ENCODE measurements around the gene LCN2.
A peak's percentile ranks its signal among the peaks of the same experiment; 100 is the strongest.
"Not testable (repeated sequence)": the region's sequence is repeated elsewhere in the genome, so short reads cannot be mapped to it uniquely, and the experiment has no call there.

Gene LCN2

GRCh38 chr9:128128836-128129590 lies 20.2 kb upstream of the LCN2 start:
- no peak for DNase-seq

GRCh38 chr9:128129976-128130590 lies 19.2 kb upstream of the LCN2 start:
- DNase-seq: peak; percentile 61

GRCh38 chr9:128130651-128131050 lies 18.6 kb upstream of the LCN2 start:
- DNase-seq: not testable (repeated sequence)

- DNase-seq: not testable (repeated sequence)
Observed at GRCh38 chr9:128131346-128131745, 17.9 kb upstream of the LCN2 start.

- not testable (repeated sequence) for DNase-seq
Observed at GRCh38 chr9:128132139-128132538, 17.1 kb upstream of the LCN2 start.

- not testable (repeated sequence) for DNase-seq
Observed at GRCh38 chr9:128135561-128135960, 13.7 kb upstream of the LCN2 start.

- DNase-seq: no peak
Observed at GRCh38 chr9:128136816-128137793, 12.1 kb upstream of the LCN2 start.

GRCh38 chr9:128138001-128138400 lies 11.3 kb upstream of the LCN2 start:
- no peak for DNase-seq

- no peak for DNase-seq
Observed at GRCh38 chr9:128139621-128140020, 9.6 kb upstream of the LCN2 start.

- no peak for DNase-seq
Observed at GRCh38 chr9:128141604-128142003, 7.6 kb upstream of the LCN2 start.

GRCh38 chr9:128142061-128142460 lies 7.2 kb upstream of the LCN2 start:
- DNase-seq: no peak

GRCh38 chr9:128142596-128142995 lies 6.7 kb upstream of the LCN2 start:
- no peak for DNase-seq

GRCh38 chr9:128143525-128144238 lies 5.6 kb upstream of the LCN2 start:
- no peak for DNase-seq

GRCh38 chr9:128144239-128145181 lies 4.7 kb upstream of the LCN2 start:
- no peak for DNase-seq

- no peak for DNase-seq
Observed at GRCh38 chr9:128145536-128145935, 3.7 kb upstream of the LCN2 start.

GRCh38 chr9:128145951-128146351 lies 3.3 kb upstream of the LCN2 start:
- DNase-seq: no peak

- no peak for DNase-seq
Observed at GRCh38 chr9:128146591-128147120, 2.6 kb upstream of the LCN2 start.

GRCh38 chr9:128148509-128149000 lies 698 bp upstream of the LCN2 start:
- no peak for DNase-seq

- no peak for DNase-seq
Observed at GRCh38 chr9:128149951-128150593, 819 bp downstream of the LCN2 start.

- DNase-seq: no peak
Observed at GRCh38 chr9:128150594-128151308, 1.5 kb downstream of the LCN2 start.
